Measurements from ENCODE around the gene SFXN1. TPM values are rescaled to one million over a fixed set of nuclear protein-coding genes. Genes with fewer than 3 reads are reported as not detected.

The SFXN1 gene
- total and polyA plus RNA-seq, 2 of the 4 experiments (the other 2 are of a cell fraction): 131 to 410 TPM

GRCh38 chr5:175576591-175576990, 98.2 kb downstream of the SFXN1 start:
- H3K23ac ChIP-seq (ENCODE audit: low read depth, low read length): no peak overlapping the region
- H3K79me1 ChIP-seq (ENCODE audit: low read depth in 1 of 2, low read length in 2 of 2): no peaks in the 10 kb centered on the region
- CTCF ChIA-PET: no interaction called here
- no peak overlapping the region for H3K14ac ChIP-seq (replicated peaks; ENCODE audit: low read depth, low read length)
- H3K27ac ChIP-seq (ENCODE audit: insufficient read depth, low read length): no peak overlapping the region
- POLR2A ChIA-PET (ENCODE audit: unreplicated experiment): no interaction called here
- H2AK5ac ChIP-seq (ENCODE audit: low read depth, low read length): no peak overlapping the region
- in situ Hi-C loops (cut with MboI; ENCODE audit: low sequenced_read_pairs) (no loop called here), dilution Hi-C loops (cut with HindIII; ENCODE audit: low sequenced_read_pairs, unreplicated experiment) (no loop called here), intact Hi-C loops (cut with micrococcal nuclease) (no loop called here)
- H3K36me3 ChIP-seq (ENCODE audit: control insufficient read depth, insufficient read depth, low read length): no peaks in the 10 kb centered on the region
- H3K56ac ChIP-seq (ENCODE audit: extremely low read depth, insufficient read depth, low read length): no peak overlapping the region
- no peak overlapping the region for H2BK15ac ChIP-seq (ENCODE audit: low read depth, low read length)
- DNase-seq (no peak), ATAC-seq (ENCODE audit: low read depth) (no peak)
- H3K9me3 ChIP-seq (ENCODE audit: control insufficient read depth, insufficient read depth, low read length): peaks cover 13% of the 10 kb centered on the region
- TF ChIP-seq FOS (IDR thresholded peaks at IDR 0.05; ENCODE audit: low read depth, low read length): no peak
- no peak for TF ChIP-seq CEBPB (IDR thresholded peaks at IDR 0.05; ENCODE audit: low read depth, low read length)
- no peak for TF ChIP-seq ELK1 (IDR thresholded peaks at IDR 0.05; ENCODE audit: borderline replicate concordance, low read depth, low read length)
- TF ChIP-seq USF2 (IDR thresholded peaks at IDR 0.05; ENCODE audit: low read depth, low read length): no peak
- TF ChIP-seq NFE2L2 (IDR thresholded peaks at IDR 0.05; ENCODE audit: low read depth, low read length): no peak
- TF ChIP-seq MXI1 (IDR thresholded peaks at IDR 0.05; ENCODE audit: borderline replicate concordance, low read depth, low read length): no peak
- TF ChIP-seq SMC3 (IDR thresholded peaks at IDR 0.05; ENCODE audit: low read depth, low read length): no peak
- no peak for TF ChIP-seq CTCF (conservative IDR thresholded peaks at IDR 0.05; ENCODE audit: low read depth, low read length)
- no peak for TF ChIP-seq POLR2A (IDR thresholded peaks at IDR 0.05; ENCODE audit: low read depth, low read length)
- no peak for TF ChIP-seq BHLHE40 (IDR thresholded peaks at IDR 0.05; ENCODE audit: low read depth, low read length)
- TF ChIP-seq MAZ (IDR thresholded peaks at IDR 0.05; ENCODE audit: borderline replicate concordance, low read depth, low read length): no peak
- TF ChIP-seq RFX5 (IDR thresholded peaks at IDR 0.05; ENCODE audit: low read depth, low read length): no peak
- TF ChIP-seq RAD21 (IDR thresholded peaks at IDR 0.05; ENCODE audit: low read length): no peak
- no peak for TF ChIP-seq CHD1 (IDR thresholded peaks at IDR 0.05; ENCODE audit: low read depth, low read length)
- TF ChIP-seq MAFK (IDR thresholded peaks at IDR 0.05; ENCODE audit: low read depth, low read length): no peak
- TF ChIP-seq RCOR1 (IDR thresholded peaks at IDR 0.05; ENCODE audit: insufficient replicate concordance, low read length): no peak
- no peak overlapping the region for H4K91ac ChIP-seq (ENCODE audit: insufficient read depth, low read depth, low read length)
- H4K5ac ChIP-seq (ENCODE audit: low read depth, low read length): no peak overlapping the region
- no peak overlapping the region for H3K9ac ChIP-seq (ENCODE audit: low read depth, low read length)
- no peak overlapping the region for H3K4ac ChIP-seq (ENCODE audit: low read depth, low read length)
- H2BK5ac ChIP-seq (ENCODE audit: low read depth, low read length, poor library complexity, severe bottlenecking): no peak overlapping the region
- H3K4me3 ChIP-seq (ENCODE audit: insufficient read depth, low read depth, low read length): no peak overlapping the region
- BruUV-seq (replicated peaks): no TSS peak
- no peaks in the 10 kb centered on the region for H3K9me1 ChIP-seq (ENCODE audit: insufficient read depth, low read length)
- H2BK120ac ChIP-seq (ENCODE audit: low read depth, low read length): no peak overlapping the region
- no peak overlapping the region for H2AK9ac ChIP-seq (replicated peaks; ENCODE audit: low read depth, low read length, poor library complexity)
- no peak overlapping the region for H4K8ac ChIP-seq (ENCODE audit: low read depth in 2 of 2, low read length in 2 of 2)
- H4K20me1 ChIP-seq (ENCODE audit: insufficient read depth, low read length): no peaks in the 10 kb centered on the region
- 52% methylated on average over 3 of the region's 6 CpGs; no CpG with 5 or more reads in 1 of the 2 experiments for WGBS, 2 experiments (ENCODE audit: extremely low coverage in 2 of 2, insufficient read length in 1 of 2)
- no peak overlapping the region for H2BK20ac ChIP-seq (ENCODE audit: low read depth, low read length)
- H3K4me2 ChIP-seq (ENCODE audit: low read depth, low read length): no peak overlapping the region
- H3K18ac ChIP-seq (ENCODE audit: low read depth, low read length): no peak overlapping the region
- no peak overlapping the region for H2AFZ ChIP-seq (replicated peaks; ENCODE audit: low read length, poor library complexity)
- H3K27me3 ChIP-seq (ENCODE audit: control insufficient read depth, insufficient read depth, low read length): no peaks in the 10 kb centered on the region
- no peaks in the 10 kb centered on the region for H3K4me1 ChIP-seq (ENCODE audit: control insufficient read depth, insufficient read depth, low read length)
